ENCODE results near the gene SLC6A19.

Gene SLC6A19

DNA sequence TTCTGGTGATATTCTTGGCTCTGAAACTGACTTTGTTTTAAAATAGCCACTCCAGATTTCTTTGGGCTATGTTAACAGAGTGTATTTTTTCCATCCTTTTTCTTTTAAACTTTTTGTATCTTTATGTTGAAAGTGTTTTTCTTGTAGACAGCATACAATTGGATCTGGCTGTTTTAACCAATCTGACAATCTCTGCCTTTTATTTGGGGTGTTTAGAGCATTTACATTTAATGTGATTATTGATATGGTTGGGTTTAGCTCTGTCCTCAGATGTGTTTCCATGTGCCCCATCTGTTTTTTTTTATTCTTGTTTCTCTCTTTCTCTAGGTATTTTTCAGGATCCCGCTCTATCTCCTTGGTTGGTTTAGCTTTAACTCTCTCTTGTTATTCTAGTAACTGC, 34.4 kb downstream of the SLC6A19 start:
- H3K27me3 ChIP-seq (ENCODE audit: insufficient read depth, low read length, poor library complexity) = no peaks in the 10 kb centered on the region
- H3K36me3 ChIP-seq (ENCODE audit: control insufficient read depth, insufficient read depth, low read length) = no peaks in the 10 kb centered on the region
- no peak overlapping the region for H2BK5ac ChIP-seq (ENCODE audit: low read length)
- no peak overlapping the region for H2AK5ac ChIP-seq (ENCODE audit: low read length)
- no peak overlapping the region for H3K4me3 ChIP-seq (ENCODE audit: low read length)
- H3K79me2 ChIP-seq (ENCODE audit: control insufficient read depth, insufficient read depth, low read length) = no peaks in the 10 kb centered on the region
- no peaks in the 10 kb centered on the region for H3K79me1 ChIP-seq (ENCODE audit: low read length)
- no peak overlapping the region for H3K23ac ChIP-seq (ENCODE audit: low read length)
- no peak overlapping the region for H2BK15ac ChIP-seq (replicated peaks; ENCODE audit: low read depth)
- no peak overlapping the region for H3K4ac ChIP-seq (ENCODE audit: low read depth, low read length)
- no peak overlapping the region for H3K56ac ChIP-seq (ENCODE audit: low read length)
- H3K4me1 ChIP-seq (ENCODE audit: control insufficient read depth, low read depth, low read length) = no peaks in the 10 kb centered on the region
- H4K5ac ChIP-seq (ENCODE audit: low read length) = no peak overlapping the region
- no peak overlapping the region for H3K9ac ChIP-seq (ENCODE audit: low read length)
- H2BK120ac ChIP-seq (ENCODE audit: low read depth, low read length) = no peak overlapping the region
- no peak for DNase-seq
- H3K18ac ChIP-seq (ENCODE audit: low read length) = no peak overlapping the region
- WGBS (ENCODE audit: extremely low coverage, insufficient coverage, low lambda C conversion rate) = no CpG with 5 or more reads among the region's 1 CpG
- no peak overlapping the region for H3K4me2 ChIP-seq (ENCODE audit: low read length)
- no peak overlapping the region for H3K27ac ChIP-seq (ENCODE audit: low read depth, low read length)
- H4K8ac ChIP-seq (ENCODE audit: low read depth, low read length) = no peak overlapping the region

DNA sequence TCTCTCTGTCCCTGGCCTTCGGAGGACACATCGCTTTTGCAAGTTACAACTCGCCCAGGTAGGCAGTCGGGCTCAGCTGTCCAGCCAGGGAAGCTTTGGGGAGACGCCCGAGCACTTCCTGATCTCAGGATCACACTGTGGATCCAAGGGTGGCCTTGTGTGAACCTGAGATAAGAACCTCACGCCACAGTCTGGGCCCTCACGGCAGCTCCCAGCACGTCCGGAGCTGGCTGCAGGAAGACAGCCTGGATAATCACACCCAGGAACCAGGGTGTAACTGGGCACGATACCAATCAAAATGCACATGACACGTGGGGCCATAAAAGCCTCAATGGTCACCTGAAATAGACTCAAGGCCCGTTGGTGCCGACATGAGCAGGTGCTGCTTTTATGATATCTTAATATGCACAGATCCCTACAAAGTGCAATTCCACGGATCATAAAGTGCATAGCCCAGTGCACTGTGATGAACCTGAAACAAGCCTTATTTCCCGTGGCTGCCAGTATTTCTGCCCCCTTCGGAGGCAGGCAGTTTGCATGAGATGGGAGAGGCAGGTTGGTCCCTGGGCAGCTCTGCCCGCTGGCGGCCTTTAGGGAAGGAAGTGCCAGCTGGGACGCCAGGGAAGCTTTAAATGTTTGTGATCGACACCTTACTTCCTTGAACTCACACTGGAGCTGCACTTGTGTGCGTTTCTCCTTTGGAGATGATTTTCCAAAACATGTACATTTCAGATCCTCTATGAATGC, 38.3 kb downstream of the SLC6A19 start:
- Histone ChIP-seq H3K18ac (ENCODE audit: low read length) (no peak overlapping the region), H2BK15ac (replicated peaks; ENCODE audit: low read depth) (no peak overlapping the region), H3K27ac (ENCODE audit: low read depth, low read length) (no peak overlapping the region), H3K4me3 (ENCODE audit: low read length) (no peak overlapping the region), H3K4me1 (ENCODE audit: control insufficient read depth, low read depth, low read length) (no peaks in the 10 kb centered on the region), H3K79me2 (ENCODE audit: control insufficient read depth, insufficient read depth, low read length) (no peaks in the 10 kb centered on the region), H2AK5ac (ENCODE audit: low read length) (no peak overlapping the region), H3K4ac (ENCODE audit: low read depth, low read length) (no peak overlapping the region), H3K23ac (ENCODE audit: low read length) (no peak overlapping the region), H3K79me1 (ENCODE audit: low read length) (no peaks in the 10 kb centered on the region), H3K4me2 (ENCODE audit: low read length) (no peak overlapping the region), H3K9ac (ENCODE audit: low read length) (no peak overlapping the region), H4K5ac (ENCODE audit: low read length) (no peak overlapping the region), H2BK120ac (ENCODE audit: low read depth, low read length) (no peak overlapping the region), H2BK5ac (ENCODE audit: low read length) (no peak overlapping the region), H3K36me3 (ENCODE audit: control insufficient read depth, insufficient read depth, low read length) (no peaks in the 10 kb centered on the region), H4K8ac (ENCODE audit: low read depth, low read length) (no peak overlapping the region), H3K56ac (ENCODE audit: low read length) (no peak overlapping the region), H3K27me3 (ENCODE audit: insufficient read depth, low read length, poor library complexity) (no peaks in the 10 kb centered on the region)
- WGBS (ENCODE audit: extremely low coverage, insufficient coverage, low lambda C conversion rate) = no CpG with 5 or more reads among the region's 22 CpGs
- no peak for DNase-seq

- H3K27ac ChIP-seq (ENCODE audit: low read depth, low read length) = no peak overlapping the region
- H2BK5ac ChIP-seq (ENCODE audit: low read length) = no peak overlapping the region
- H3K79me1 ChIP-seq (ENCODE audit: low read length) = no peaks in the 10 kb centered on the region
- H4K8ac ChIP-seq (ENCODE audit: low read depth, low read length) = no peak overlapping the region
- no peak overlapping the region for H3K4me3 ChIP-seq (ENCODE audit: low read length)
- no peak overlapping the region for H3K56ac ChIP-seq (ENCODE audit: low read length)
- H3K4me1 ChIP-seq (ENCODE audit: control insufficient read depth, low read depth, low read length) = no peaks in the 10 kb centered on the region
- no peak overlapping the region for H3K18ac ChIP-seq (ENCODE audit: low read length)
- H2AK5ac ChIP-seq (ENCODE audit: low read length) = no peak overlapping the region
- H4K5ac ChIP-seq (ENCODE audit: low read length) = no peak overlapping the region
- no peaks in the 10 kb centered on the region for H3K27me3 ChIP-seq (ENCODE audit: insufficient read depth, low read length, poor library complexity)
- no peak overlapping the region for H3K4me2 ChIP-seq (ENCODE audit: low read length)
- DNase-seq = no peak
- H2BK15ac ChIP-seq (replicated peaks; ENCODE audit: low read depth) = no peak overlapping the region
- WGBS (ENCODE audit: extremely low coverage, insufficient coverage, low lambda C conversion rate) = no CpG with 5 or more reads among the region's 29 CpGs
- no peak overlapping the region for H3K4ac ChIP-seq (ENCODE audit: low read depth, low read length)
- no peaks in the 10 kb centered on the region for H3K79me2 ChIP-seq (ENCODE audit: control insufficient read depth, insufficient read depth, low read length)
- no peak overlapping the region for H3K23ac ChIP-seq (ENCODE audit: low read length)
- H3K36me3 ChIP-seq (ENCODE audit: control insufficient read depth, insufficient read depth, low read length) = no peaks in the 10 kb centered on the region
- H2BK120ac ChIP-seq (ENCODE audit: low read depth, low read length) = no peak overlapping the region
- H3K9ac ChIP-seq (ENCODE audit: low read length) = no peak overlapping the region
These were observed 39.3 kb downstream of the SLC6A19 start for GRCh38 chr5:1240496-1241260.

- DNase-seq = no peak
- H3K36me3 ChIP-seq (ENCODE audit: control insufficient read depth, insufficient read depth, low read length) = no peaks in the 10 kb centered on the region
These were observed 40.2 kb downstream of the SLC6A19 start for GRCh38 chr5:1241509-1242080.

DNA sequence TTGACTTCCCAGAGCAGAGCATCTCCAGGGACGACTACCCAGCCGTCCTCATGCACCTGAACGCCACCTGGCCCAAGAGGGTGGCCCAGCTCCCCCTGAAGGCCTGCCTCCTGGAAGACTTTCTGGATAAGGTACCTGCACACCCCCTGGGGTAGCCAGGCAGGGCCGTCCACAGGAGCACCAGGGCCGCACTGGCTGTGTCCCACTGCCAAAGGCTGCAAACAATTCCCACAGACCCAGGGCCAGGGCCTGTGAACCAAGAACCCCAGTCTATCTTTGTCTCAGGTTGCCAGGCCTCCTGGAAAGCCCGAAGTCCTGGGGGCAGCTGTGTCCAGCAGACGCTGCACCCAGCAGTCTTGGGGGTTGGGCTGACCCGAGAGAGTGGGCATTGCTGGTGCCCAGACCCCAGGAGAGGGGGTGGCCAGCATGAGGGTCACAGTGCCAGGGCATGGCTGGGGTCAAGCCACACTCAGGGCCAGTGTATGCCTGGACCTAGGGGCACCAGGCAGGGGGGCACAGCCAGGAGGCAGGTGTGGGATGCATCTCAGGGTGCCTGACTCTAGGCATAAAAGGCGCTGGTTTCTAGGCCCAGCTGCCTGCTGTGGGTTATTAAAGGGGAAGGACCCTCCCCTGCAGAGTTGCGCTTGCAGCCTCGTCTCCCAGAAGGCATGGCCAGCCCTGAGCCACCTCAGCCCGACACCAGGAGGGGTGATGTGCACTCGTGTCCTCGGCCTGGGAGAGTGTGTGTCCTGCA, 41.5 kb downstream of the SLC6A19 start:
- Histone ChIP-seq H3K79me1 (ENCODE audit: low read length) (no peaks in the 10 kb centered on the region), H3K9ac (ENCODE audit: low read length) (no peak overlapping the region), H2BK120ac (ENCODE audit: low read depth, low read length) (no peak overlapping the region), H3K4me2 (ENCODE audit: low read length) (no peak overlapping the region), H3K36me3 (ENCODE audit: control insufficient read depth, insufficient read depth, low read length) (no peaks in the 10 kb centered on the region), H3K23ac (ENCODE audit: low read length) (no peak overlapping the region), H2BK15ac (replicated peaks; ENCODE audit: low read depth) (no peak overlapping the region), H4K8ac (ENCODE audit: low read depth, low read length) (no peak overlapping the region), H2AK5ac (ENCODE audit: low read length) (no peak overlapping the region), H3K4ac (ENCODE audit: low read depth, low read length) (no peak overlapping the region), H2BK5ac (ENCODE audit: low read length) (no peak overlapping the region), H3K56ac (ENCODE audit: low read length) (no peak overlapping the region), H3K18ac (ENCODE audit: low read length) (no peak overlapping the region), H3K4me1 (ENCODE audit: control insufficient read depth, low read depth, low read length) (no peaks in the 10 kb centered on the region), H3K4me3 (ENCODE audit: low read length) (no peak overlapping the region), H3K79me2 (ENCODE audit: control insufficient read depth, insufficient read depth, low read length) (no peaks in the 10 kb centered on the region), H3K27me3 (ENCODE audit: insufficient read depth, low read length, poor library complexity) (no peaks in the 10 kb centered on the region), H3K27ac (ENCODE audit: low read depth, low read length) (no peak overlapping the region), H4K5ac (ENCODE audit: low read length) (no peak overlapping the region)
- DNase-seq = no peak
- no CpG with 5 or more reads among the region's 14 CpGs for WGBS (ENCODE audit: extremely low coverage, insufficient coverage, low lambda C conversion rate)

More at GRCh38 chr5:1241509-1242080, 40.2 kb downstream of the SLC6A19 start:
- H3K4me2 ChIP-seq (ENCODE audit: low read length) = no peak overlapping the region
- no peaks in the 10 kb centered on the region for H3K79me2 ChIP-seq (ENCODE audit: control insufficient read depth, insufficient read depth, low read length)
- H2AK5ac ChIP-seq (ENCODE audit: low read length) = no peak overlapping the region
- no peak overlapping the region for H3K4me3 ChIP-seq (ENCODE audit: low read length)
- no peak overlapping the region for H4K5ac ChIP-seq (ENCODE audit: low read length)
- no peaks in the 10 kb centered on the region for H3K27me3 ChIP-seq (ENCODE audit: insufficient read depth, low read length, poor library complexity)
- no peak overlapping the region for H2BK15ac ChIP-seq (replicated peaks; ENCODE audit: low read depth)
- no peak overlapping the region for H3K18ac ChIP-seq (ENCODE audit: low read length)
- H3K4me1 ChIP-seq (ENCODE audit: control insufficient read depth, low read depth, low read length) = no peaks in the 10 kb centered on the region
- H2BK120ac ChIP-seq (ENCODE audit: low read depth, low read length) = no peak overlapping the region
- H4K8ac ChIP-seq (ENCODE audit: low read depth, low read length) = no peak overlapping the region
- H2BK5ac ChIP-seq (ENCODE audit: low read length) = no peak overlapping the region
- no peak overlapping the region for H3K27ac ChIP-seq (ENCODE audit: low read depth, low read length)
- H3K79me1 ChIP-seq (ENCODE audit: low read length) = no peaks in the 10 kb centered on the region
- no peak overlapping the region for H3K4ac ChIP-seq (ENCODE audit: low read depth, low read length)
- no CpG with 5 or more reads among the region's 22 CpGs for WGBS (ENCODE audit: extremely low coverage, insufficient coverage, low lambda C conversion rate)
- H3K9ac ChIP-seq (ENCODE audit: low read length) = no peak overlapping the region
- H3K23ac ChIP-seq (ENCODE audit: low read length) = no peak overlapping the region
- no peak overlapping the region for H3K56ac ChIP-seq (ENCODE audit: low read length)

All from mesendoderm (in vitro differentiated cells).